Fibroblast of lung (primary cell): Measurements from ENCODE around the gene OBSCN. TPM values are rescaled to one million over a fixed set of nuclear protein-coding genes. Genes with fewer than 3 reads are reported as not detected.
"Not testable (repeated sequence)": the region's sequence is repeated elsewhere in the genome, so short reads cannot be mapped to it uniquely, and the experiment has no call there.

Experiments
- DNase-seq, 2 donors: peaks; one replicate each; pipeline versions ENCODE4 v3.0.0 to v3.0.0-alpha.2; 2010; ENCODE audit warnings: low read depth in 2 of 2
- H2AFZ ChIP-seq: 2 replicates; pipeline ENCODE4 v1.5.1; 2012; ENCODE audit warnings: low read length, control low read depth, inconsistent platforms
- H3K27ac ChIP-seq: 2 replicates; pipeline ENCODE4 v1.5.1; 2011; ENCODE audit warnings: low read length, control low read depth; ENCODE audit not compliant: insufficient read depth
- H3K27me3 ChIP-seq: 2 replicates; pipeline ENCODE4 v1.5.1; 2011; ENCODE audit warnings: mild to moderate bottlenecking, low read length; ENCODE audit not compliant: control insufficient read depth, insufficient read depth
- H3K36me3 ChIP-seq: 2 replicates; pipeline ENCODE4 v1.5.1; 2011; ENCODE audit warnings: low read length; ENCODE audit not compliant: control insufficient read depth, insufficient read depth
- H3K4me1 ChIP-seq: 2 replicates; pipeline ENCODE4 v1.5.1; 2011; ENCODE audit warnings: low read length; ENCODE audit not compliant: control insufficient read depth, insufficient read depth; ENCODE audit errors: extremely low read depth
- H3K4me2 ChIP-seq: 2 replicates; pipeline ENCODE4 v1.5.1; 2011; ENCODE audit warnings: low read length, control low read depth; ENCODE audit not compliant: insufficient read depth; ENCODE audit errors: extremely low read depth
- H3K4me3 ChIP-seq, 4 experiments: fragments of 200-600 bp in 1 of 4; sonication (generic) in 1 of 4; replicated peaks in 1 of 4; 2 replicates each; pipeline ENCODE4 v1.5.1; 2011 to 2016; ENCODE audit warnings: low read length in 4 of 4, low read depth in 3 of 4, mild to moderate bottlenecking in 3 of 4, control low read depth in 2 of 4, inconsistent platforms in 1 of 4, mixed read lengths in 1 of 4; ENCODE audit not compliant: insufficient read depth in 1 of 4; ENCODE audit errors: control extremely low read depth in 1 of 4
- H3K79me2 ChIP-seq: 2 replicates; pipeline ENCODE4 v1.5.1; 2012; ENCODE audit warnings: mild to moderate bottlenecking, low read length, inconsistent platforms; ENCODE audit not compliant: control insufficient read depth, insufficient read depth
- H3K9ac ChIP-seq: 2 replicates; pipeline ENCODE4 v1.5.1; 2011; ENCODE audit warnings: mild to moderate bottlenecking, low read length, control low read depth; ENCODE audit not compliant: insufficient read depth
- H3K9me3 ChIP-seq: 2 replicates; pipeline ENCODE4 v1.5.1; 2012; ENCODE audit warnings: low read depth, low read length; ENCODE audit not compliant: control insufficient read depth, insufficient read depth
- H4K20me1 ChIP-seq: 2 replicates; pipeline ENCODE4 v1.5.1; 2011; ENCODE audit warnings: low read length; ENCODE audit not compliant: control insufficient read depth, insufficient read depth; ENCODE audit errors: extremely low read depth
- EZH2 ChIP-seq: IDR thresholded peaks from 2 replicates; pipeline ENCODE4 v1.5.1; 2012; ENCODE audit warnings: low read length, control low read depth, mild to moderate bottlenecking; ENCODE audit errors: missing control alignments
- polyA plus RNA-seq, 2 donors: library from polyadenylated mRNA; depleted of rRNA in 1 of 2; stranded (reverse) in 1 of 2; unstranded in 1 of 2; fragments of >200 nt; gene quantifications; 2 replicates each; pipeline ENCODE4 v1.2.1, GENCODE V29; 2011 to 2012; ENCODE audit warnings: missing spikeins in 1 of 2
- total RNA-seq: library from RNA; depleted of rRNA; stranded (reverse); fragments of >200 nt; gene quantifications from 2 replicates; pipeline ENCODE4 v1.2.1, GENCODE V29; 2014
- TF ChIP-seq, protein P1 (sequence below), 2 donors: IDR thresholded peaks in 1 of 2; conservative IDR thresholded peaks in 1 of 2; 1 replicate in 1 of 2; 2 replicates in 1 of 2; pipeline ENCODE4 v1.5.1; 2011 to 2012; ENCODE audit warnings: low read length in 2 of 2, control low read depth in 1 of 2, inconsistent platforms in 1 of 2, low read depth in 1 of 2, mild to moderate bottlenecking in 1 of 2

Gene OBSCN
- total and polyA plus RNA-seq, 2 donors (not counting 1 experiment from before 2014, with no cell fraction given): 0.87 to 16.8 TPM

DNA sequence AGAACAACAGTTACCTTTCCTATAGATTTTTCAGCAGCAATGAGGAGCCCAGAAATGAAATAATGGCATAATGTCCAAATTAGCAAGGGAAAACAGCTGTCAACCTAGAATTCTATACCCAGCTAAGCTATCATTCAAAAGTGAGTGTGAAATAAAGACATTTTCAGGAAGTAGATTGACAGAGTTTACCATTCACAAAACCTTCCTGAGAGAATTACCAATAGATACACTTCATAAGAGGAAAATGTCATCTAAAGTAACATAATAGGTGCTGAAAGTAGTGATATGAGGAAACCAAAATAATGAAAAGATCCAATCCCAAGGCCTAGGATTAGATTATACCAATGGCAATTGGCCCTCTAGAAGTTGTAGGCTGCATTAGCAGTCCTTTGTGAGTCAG is 34.6 kb downstream of the OBSCN start:
- Histone ChIP-seq H3K79me2 (no peaks in the 10 kb centered on the region), H2AFZ (no peak overlapping the region), H3K4me3 (no peak overlapping the region), H3K9ac (no peak overlapping the region), H4K20me1 (no peaks in the 10 kb centered on the region), H3K9me3 (peaks cover 2% of the 10 kb centered on the region), H3K27ac (no peak overlapping the region), H3K27me3 (no peaks in the 10 kb centered on the region), H3K4me2 (no peak overlapping the region), H3K4me1 (no peaks in the 10 kb centered on the region), H3K36me3 (no peaks in the 10 kb centered on the region)
- no peak for TF ChIP-seq EZH2
- TF ChIP-seq, protein P1, sequence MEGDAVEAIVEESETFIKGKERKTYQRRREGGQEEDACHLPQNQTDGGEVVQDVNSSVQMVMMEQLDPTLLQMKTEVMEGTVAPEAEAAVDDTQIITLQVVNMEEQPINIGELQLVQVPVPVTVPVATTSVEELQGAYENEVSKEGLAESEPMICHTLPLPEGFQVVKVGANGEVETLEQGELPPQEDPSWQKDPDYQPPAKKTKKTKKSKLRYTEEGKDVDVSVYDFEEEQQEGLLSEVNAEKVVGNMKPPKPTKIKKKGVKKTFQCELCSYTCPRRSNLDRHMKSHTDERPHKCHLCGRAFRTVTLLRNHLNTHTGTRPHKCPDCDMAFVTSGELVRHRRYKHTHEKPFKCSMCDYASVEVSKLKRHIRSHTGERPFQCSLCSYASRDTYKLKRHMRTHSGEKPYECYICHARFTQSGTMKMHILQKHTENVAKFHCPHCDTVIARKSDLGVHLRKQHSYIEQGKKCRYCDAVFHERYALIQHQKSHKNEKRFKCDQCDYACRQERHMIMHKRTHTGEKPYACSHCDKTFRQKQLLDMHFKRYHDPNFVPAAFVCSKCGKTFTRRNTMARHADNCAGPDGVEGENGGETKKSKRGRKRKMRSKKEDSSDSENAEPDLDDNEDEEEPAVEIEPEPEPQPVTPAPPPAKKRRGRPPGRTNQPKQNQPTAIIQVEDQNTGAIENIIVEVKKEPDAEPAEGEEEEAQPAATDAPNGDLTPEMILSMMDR (conservative IDR thresholded peaks at IDR 0.05 in 1 of 2, IDR thresholded peaks at IDR 0.05 in 1 of 2; ENCODE audit: low read depth in 1 of 2, low read length in 2 of 2): no peak
- no peak for DNase-seq

DNA sequence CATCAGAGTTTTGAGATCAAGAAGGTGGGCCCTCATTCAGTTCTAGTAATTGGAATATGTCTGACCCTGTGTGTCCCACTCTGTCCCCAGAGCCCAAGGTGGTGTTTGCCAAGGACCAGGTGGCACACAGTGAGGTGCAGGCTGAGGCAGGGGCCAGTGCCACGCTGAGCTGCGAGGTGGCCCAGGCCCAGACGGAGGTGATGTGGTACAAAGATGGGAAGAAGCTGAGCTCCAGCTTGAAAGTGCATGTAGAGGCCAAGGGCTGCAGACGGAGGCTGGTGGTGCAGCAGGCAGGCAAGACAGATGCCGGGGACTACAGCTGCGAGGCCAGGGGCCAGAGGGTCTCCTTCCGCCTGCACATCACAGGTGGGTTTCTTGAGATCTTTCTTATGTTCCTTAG is 35.2 kb downstream of the OBSCN start:
- no peak for TF ChIP-seq EZH2
- TF ChIP-seq, protein P1 (conservative IDR thresholded peaks at IDR 0.05 in 1 of 2, IDR thresholded peaks at IDR 0.05 in 1 of 2; ENCODE audit: low read depth in 1 of 2, low read length in 2 of 2): no peak
- no peaks in the 10 kb centered on the region for H3K36me3 ChIP-seq
- no peak overlapping the region for H3K4me3 ChIP-seq

DNA sequence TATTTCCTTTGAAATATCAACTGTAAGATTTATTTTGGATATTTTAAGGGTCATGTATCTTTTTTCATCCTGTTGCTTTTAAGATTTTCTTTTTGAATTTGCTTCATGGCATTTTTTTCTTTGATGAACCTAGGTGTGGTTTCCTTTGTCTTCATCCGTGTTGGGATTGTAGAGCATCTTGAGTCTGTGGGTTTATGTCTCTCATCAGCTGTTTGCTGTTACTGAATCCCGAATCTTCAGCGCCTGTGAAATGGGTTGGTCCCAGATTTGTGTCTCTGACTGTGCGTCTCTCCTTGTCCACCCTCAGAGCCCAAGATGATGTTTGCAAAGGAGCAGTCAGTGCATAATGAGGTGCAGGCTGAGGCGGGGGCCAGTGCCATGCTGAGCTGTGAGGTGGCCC is 36.1 kb downstream of the OBSCN start:
- H3K4me3 ChIP-seq, H2AFZ ChIP-seq, DNase-seq, H3K79me2 ChIP-seq, H3K4me1 ChIP-seq, H3K27ac ChIP-seq, H4K20me1 ChIP-seq, H3K27me3 ChIP-seq, H3K9ac ChIP-seq, H3K4me2 ChIP-seq, H3K36me3 ChIP-seq, H3K9me3 ChIP-seq: not testable (repeated sequence)

More for the DNA sequence above, 35.2 kb downstream of the OBSCN start:
- Histone ChIP-seq H3K4me2 (no peak overlapping the region), H3K79me2 (no peaks in the 10 kb centered on the region), H3K9me3 (peaks cover 2% of the 10 kb centered on the region), H3K9ac (no peak overlapping the region), H3K27me3 (no peaks in the 10 kb centered on the region), H2AFZ (no peak overlapping the region), H3K4me1 (no peaks in the 10 kb centered on the region), H4K20me1 (no peaks in the 10 kb centered on the region), H3K27ac (no peak overlapping the region)
- DNase-seq: no peak
